Medulla oblongata (tissue), 1 donor: ENCODE measurements around the gene TRIO.

Experiments used
- DNase-seq: peaks from one replicate; pipeline ENCODE4 v3.0.0-alpha.2; 2015; ENCODE audit errors: extremely low spot score

TRIO gene

GRCh38 chr5:14482085-14482484 is 338.9 kb downstream of the TRIO start:
- DNase-seq: no peak

GRCh38 chr5:14483504-14484157 is 340.5 kb downstream of the TRIO start:
- no peak for DNase-seq

- DNase-seq: no peak
Measured at GRCh38 chr5:14486486-14486885, 343.3 kb downstream of the TRIO start.

- no peak for DNase-seq
Measured at GRCh38 chr5:14486996-14487896, 344.1 kb downstream of the TRIO start.

GRCh38 chr5:14487897-14488570 is 344.9 kb downstream of the TRIO start:
- DNase-seq: no peak

DNA sequence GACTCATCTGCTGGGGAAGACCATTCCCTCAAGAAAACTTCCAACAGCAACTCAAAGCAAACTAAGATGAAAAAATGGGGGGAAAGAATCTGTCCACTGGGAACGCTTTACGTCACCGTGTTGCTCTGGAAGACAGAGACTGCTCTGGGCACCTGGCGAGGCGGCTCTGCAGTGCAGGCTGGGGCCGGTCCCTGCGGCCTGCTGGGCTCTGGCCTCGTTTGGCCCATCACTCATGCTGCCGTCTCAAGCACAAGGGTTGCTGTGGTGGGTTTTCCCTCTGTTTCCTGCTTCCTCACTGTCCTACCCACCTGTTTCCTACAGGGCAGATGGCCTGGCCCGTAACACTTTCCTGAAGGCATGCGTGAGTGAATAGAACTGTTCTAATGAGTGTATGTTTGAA is 345.6 kb downstream of the TRIO start:
- no peak for DNase-seq

DNA sequence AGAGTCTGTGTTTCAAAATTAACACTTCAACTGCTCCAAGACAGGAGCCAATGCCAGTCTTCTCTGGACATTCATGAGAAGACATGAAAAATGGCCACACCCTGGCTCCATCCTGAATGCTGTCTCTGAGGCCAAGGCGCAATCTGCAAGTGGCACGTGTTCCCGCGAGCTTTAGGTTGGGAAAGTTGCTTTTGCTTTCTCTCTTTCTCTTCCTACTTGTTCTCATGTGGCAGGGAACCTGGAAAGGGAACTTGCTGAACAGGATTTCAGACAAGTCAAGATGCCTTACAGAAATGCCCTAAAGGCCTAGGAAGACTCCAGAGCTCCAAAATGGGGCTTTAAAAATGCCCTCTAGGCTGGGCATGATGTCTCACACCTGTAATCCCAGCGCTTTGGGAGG is 346.5 kb downstream of the TRIO start:
- peak; percentile 39 for DNase-seq

DNA sequence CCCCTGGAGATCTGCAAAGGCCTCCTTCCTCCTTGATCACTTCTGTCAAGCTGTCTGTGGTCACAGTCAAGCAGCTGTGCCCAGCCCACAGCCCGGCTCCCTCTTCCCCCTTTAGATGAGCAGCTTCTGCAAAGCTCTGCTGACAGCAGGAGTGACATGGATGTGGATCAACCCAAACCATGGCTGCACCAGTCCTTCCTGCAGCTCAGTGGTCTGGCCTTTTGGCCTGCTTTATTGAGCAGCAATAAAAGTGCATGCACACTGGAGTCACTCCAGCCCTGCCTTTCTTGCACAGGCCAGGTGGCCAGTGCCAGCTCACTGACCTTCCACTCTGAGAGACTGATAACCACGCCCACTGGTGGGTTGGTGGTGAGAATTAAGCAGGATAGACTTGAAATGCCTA is 347.2 kb downstream of the TRIO start:
- peak; percentile 55 for DNase-seq

- no peak for DNase-seq
Measured at GRCh38 chr5:14491015-14491915, 348.1 kb downstream of the TRIO start.

GRCh38 chr5:14492331-14492964 is 349.3 kb downstream of the TRIO start:
- DNase-seq: peak; percentile 44

DNA sequence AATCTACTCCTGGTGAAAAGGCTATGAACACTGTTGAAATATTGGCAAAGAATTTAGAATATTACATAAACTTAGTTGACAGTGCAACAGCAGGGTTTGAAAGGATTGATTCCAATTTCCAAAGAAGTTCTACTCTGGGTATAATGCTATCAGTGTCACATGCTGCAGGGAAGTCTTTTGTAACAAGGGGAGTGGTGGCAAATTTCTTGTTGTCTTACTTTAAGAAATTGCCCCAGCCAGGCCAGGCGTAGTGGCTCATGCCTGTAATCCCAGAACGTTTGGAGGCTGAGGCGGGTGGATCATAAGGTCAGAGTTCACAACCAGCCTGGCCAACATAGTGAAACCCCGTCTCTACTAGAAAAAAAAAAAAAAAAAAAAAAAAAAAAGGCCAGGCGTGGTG is 352.2 kb downstream of the TRIO start:
- DNase-seq: no peak

DNA sequence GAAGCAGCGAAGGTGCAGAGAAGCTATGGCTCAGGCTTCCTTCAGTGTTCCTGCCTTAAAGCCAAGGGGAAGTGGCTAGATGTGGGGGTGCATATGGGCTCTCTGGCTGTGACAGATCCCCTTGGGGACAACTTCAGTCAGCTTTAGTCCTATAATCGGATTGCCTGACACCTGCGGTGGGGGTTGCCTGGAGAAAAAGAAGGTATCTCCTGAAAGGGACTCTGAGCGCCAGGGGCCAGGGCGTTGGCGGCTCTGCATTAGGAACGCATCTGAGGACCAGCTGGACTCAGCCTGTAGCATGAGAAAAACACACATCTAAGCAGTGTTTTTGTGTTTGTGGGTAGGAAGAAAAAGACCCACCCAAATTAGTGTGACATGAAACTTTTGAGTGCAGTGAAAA is 354.2 kb downstream of the TRIO start:
- no peak for DNase-seq

GRCh38 chr5:14501353-14502293 is 358.5 kb downstream of the TRIO start:
- DNase-seq: no peak

GRCh38 chr5:14502294-14502690 is 359.1 kb downstream of the TRIO start:
- DNase-seq: no peak

- DNase-seq: no peak
Measured at GRCh38 chr5:14503017-14503680, 360.0 kb downstream of the TRIO start.

DNA sequence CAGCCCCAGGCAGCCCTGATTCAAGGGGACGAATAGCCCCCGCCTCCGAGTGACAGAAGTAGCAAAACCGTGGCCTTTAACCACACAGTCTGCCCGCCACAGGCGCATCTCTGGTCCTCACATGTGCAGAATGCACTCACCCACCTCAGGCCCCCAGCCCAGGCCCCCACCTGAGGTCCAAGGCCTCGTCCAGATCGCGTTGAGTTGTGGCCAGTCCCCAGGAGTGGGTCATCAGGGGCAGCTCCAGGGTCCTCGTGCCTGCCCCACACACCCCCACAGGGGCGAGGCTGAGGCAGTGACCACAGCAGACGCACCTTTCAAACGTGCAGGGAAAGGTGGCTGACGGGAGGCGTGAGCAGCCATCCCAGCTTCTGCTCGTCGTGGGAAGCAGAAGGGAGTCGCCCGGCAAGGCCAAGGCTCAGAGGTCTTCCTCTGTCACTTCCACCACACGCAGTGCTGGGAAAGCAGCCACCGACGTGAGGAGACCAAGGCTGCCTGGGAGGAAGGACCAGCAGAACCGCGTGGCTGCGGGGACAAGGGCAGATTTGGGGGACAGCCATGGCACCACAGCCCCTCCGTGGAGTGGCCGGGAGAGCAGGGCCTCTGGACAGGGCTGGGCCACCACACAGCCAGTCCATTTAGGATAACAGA is 360.7 kb downstream of the TRIO start:
- DNase-seq: no peak

GRCh38 chr5:14504332-14504727 is 361.2 kb downstream of the TRIO start:
- DNase-seq: no peak

DNA sequence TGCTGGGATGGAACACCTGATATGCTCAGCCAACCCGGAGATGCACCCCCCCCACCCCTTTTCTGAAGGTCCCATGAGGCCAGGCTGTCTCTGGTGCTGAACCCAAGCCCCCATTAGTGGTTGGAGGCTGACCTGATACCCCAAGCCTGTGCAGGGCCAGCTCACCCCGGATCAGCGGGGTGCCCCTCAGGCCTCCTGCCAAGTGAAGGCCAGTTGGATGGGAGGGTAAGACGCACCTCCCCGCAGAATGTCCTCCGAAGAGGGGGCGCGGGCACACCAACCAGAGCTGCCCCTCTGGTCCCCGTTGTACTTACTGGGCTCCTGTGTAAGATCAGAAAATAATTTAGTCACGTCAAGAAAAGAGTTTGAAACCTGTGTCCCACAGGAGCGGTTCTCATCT is 361.7 kb downstream of the TRIO start:
- no peak for DNase-seq
